K562 (cell line): Measurements from ENCODE around the gene PHACTR2.

ENCODE experiments used
- HIVEP1 ChIP-seq: fragments of 250-450 bp; sonication (Bioruptor Pico); IDR thresholded peaks from 2 replicates; pipeline ENCODE4 v1.4.0; 2020; ENCODE audit warnings: mild to moderate bottlenecking
- ZNF224 ChIP-seq: sonication (generic); formaldehyde crosslinking; IDR thresholded peaks from 2 replicates; pipeline ENCODE4 v1.8.0; 2022; ENCODE audit warnings: mild to moderate bottlenecking, missing genetic modification reagents
- TF ChIP-seq, protein P1 (sequence below), 3 experiments: IDR thresholded peaks in 2 of 3; conservative IDR thresholded peaks in 1 of 3; 2 replicates each; pipeline ENCODE4 v1.5.1; 2011 to 2012; ENCODE audit warnings: low read length in 3 of 3, mild to moderate bottlenecking in 3 of 3, control low read depth in 2 of 3, improper control_type of control experiment in 1 of 3, inconsistent platforms in 1 of 3, low read depth in 1 of 3, mixed read lengths in 1 of 3, moderate library complexity in 1 of 3; ENCODE audit not compliant: insufficient read depth in 2 of 3

DNA sequence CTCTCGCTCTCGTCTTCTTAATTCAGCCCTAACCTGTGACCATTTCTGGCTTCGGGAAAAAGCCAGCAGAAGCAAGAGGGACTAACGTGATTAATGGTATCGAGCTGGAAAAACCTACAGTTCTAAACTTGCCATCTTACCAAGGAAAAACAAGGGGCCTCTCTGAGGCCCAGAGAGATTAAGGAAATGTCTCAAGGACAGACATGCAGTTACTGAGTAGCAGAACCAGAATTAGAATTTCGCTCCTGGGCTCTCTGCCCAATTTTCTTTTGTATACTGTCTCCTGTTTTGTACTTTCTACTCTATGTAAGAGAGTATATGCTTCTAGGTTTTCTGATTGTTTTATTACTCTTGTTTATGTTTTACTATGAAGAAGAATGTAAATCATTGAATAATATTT lies 97.6 kb downstream of the PHACTR2 start:
- TF ChIP-seq, protein P1, sequence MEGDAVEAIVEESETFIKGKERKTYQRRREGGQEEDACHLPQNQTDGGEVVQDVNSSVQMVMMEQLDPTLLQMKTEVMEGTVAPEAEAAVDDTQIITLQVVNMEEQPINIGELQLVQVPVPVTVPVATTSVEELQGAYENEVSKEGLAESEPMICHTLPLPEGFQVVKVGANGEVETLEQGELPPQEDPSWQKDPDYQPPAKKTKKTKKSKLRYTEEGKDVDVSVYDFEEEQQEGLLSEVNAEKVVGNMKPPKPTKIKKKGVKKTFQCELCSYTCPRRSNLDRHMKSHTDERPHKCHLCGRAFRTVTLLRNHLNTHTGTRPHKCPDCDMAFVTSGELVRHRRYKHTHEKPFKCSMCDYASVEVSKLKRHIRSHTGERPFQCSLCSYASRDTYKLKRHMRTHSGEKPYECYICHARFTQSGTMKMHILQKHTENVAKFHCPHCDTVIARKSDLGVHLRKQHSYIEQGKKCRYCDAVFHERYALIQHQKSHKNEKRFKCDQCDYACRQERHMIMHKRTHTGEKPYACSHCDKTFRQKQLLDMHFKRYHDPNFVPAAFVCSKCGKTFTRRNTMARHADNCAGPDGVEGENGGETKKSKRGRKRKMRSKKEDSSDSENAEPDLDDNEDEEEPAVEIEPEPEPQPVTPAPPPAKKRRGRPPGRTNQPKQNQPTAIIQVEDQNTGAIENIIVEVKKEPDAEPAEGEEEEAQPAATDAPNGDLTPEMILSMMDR (IDR thresholded peaks at IDR 0.05 in 2 of 3, conservative IDR thresholded peaks at IDR 0.05 in 1 of 3; ENCODE audit: insufficient read depth in 2 of 3, low read depth in 1 of 3, low read length in 3 of 3), result no peak
- TF ChIP-seq HIVEP1 (CRISPR knock-in tag) (no peak), ZNF224 (no peak)
